HG03575 (cell line): ENCODE results near the gene SH3BGRL3.
A peak's percentile ranks its signal among the peaks of the same experiment; 100 is the strongest.
"Not testable (repeated sequence)": the region's sequence is repeated elsewhere in the genome, so short reads cannot be mapped to it uniquely, and the experiment has no call there.

Source experiments
- ATAC-seq: cut with Tn5 transposase; IDR thresholded peaks from one replicate; pipeline ENCODE4 v1.9.1; 2021; ENCODE audit not compliant: unreplicated experiment, insufficient number of reproducible peaks, low FRiP score; ENCODE audit errors: extremely low read depth

The SH3BGRL3 gene

GRCh38 chr1:26289158-26290059 is 9.5 kb downstream of the SH3BGRL3 start:
- ATAC-seq = no peak

- no peak for ATAC-seq
Measured at GRCh38 chr1:26290122-26290881, 10.4 kb downstream of the SH3BGRL3 start.

DNA sequence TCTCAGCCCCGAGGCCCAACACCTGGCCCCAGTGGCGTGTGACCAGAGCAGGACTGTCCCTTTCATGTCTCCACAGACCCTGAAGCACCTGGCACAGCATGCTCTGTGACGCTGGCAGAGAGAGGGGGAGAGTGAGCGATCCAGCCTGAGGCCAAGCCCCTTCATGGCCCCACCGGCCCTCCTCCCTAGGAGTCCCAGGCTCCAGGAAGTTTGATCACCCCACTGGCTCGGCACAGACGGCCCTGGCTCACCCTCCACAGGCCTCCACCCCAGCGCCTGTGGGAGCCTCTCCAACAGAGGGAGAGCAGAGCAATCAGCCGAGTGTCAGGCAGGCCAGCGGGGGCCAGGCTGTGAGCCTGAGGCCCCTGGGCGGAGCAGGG is 11.0 kb downstream of the SH3BGRL3 start:
- ATAC-seq = no peak

- no peak for ATAC-seq
Measured at GRCh38 chr1:26291433-26291832, 11.5 kb downstream of the SH3BGRL3 start.

GRCh38 chr1:26291939-26292338 is 12.1 kb downstream of the SH3BGRL3 start:
- no peak for ATAC-seq

GRCh38 chr1:26292735-26293134 is 12.8 kb downstream of the SH3BGRL3 start:
- not testable (repeated sequence) for ATAC-seq

- no peak for ATAC-seq
Measured at GRCh38 chr1:26293911-26294463, 14.1 kb downstream of the SH3BGRL3 start.

DNA sequence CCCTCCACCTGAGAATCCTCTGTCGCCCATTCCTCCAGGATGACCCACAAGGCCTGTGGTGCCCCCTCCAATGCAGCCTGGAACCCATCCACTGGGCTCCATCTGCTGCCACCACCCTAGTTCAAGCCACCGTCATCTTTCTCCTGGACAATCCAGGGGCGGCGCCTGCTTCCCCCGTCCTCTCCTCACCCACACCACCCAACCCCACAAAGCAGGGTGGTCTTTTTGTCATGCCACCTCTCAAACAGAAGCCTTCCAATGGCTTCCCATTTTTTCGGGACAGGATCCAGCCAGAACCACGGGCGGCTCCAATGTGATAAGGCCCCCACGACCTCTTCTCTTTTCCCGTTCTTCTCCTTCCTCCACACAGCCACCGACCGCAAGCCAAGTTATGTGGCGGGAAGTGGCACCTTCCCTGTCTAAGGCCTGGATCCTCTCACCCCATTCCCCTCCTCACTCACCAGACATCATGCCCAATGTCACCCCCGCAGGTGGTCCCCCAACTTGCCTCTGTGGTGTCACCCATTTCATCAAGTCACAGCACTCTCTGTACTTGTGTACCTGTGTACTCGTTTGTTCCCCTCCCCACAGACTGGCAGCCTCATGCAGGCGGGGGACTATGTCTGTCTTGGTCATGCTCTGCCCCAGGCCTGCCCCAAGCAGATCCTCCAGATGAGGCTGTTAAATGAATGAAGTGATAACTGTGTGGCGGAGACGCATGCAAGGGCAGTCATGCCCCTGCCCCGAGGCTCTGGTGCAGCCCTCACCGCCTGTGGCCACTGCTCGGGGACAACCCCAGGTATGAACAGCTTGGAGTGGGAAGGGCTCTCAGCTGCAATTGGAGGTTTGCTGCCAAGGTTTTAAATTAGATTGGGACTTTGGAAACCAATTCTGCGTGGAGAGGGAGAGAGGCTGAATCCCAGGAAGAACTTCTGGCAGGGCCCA is 15.6 kb downstream of the SH3BGRL3 start:
- no peak for ATAC-seq

DNA sequence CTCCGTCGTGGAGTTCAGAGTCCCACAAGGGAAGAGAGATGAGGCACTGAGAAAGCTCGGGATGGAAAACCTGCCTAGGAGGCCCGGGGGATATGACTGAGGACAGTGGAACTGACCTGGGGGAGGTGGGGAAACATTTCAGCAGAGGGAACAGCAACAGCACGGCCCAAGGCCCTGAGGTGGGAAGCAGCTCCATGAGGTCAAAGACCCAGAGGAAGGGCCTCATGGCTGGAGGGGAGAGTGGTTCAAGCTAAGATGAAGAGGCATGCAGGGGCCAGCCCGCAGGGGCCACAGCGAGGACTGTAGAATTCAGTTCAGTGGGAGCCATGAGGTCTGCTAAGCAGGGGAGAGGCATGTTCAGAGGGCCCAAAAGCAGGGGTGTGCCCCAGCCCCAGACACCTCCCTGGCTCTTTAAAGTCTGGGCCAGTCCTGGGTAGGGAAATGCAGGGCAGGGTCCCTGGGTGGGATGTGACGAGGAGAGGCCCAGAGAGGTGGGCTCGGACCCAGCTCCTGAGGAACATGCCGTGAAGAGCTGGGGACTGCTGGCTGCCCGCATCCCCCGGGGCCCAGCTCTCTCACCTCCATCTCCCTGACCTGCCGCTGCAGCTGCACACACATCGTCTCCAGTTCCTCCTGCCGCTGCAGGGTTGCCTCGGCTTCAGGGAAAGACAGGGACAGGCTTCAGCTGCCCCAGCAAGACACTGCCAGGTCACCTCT is 16.6 kb downstream of the SH3BGRL3 start:
- ATAC-seq = no peak

- ATAC-seq = no peak
Measured at GRCh38 chr1:26297057-26297790, 17.3 kb downstream of the SH3BGRL3 start.

GRCh38 chr1:26297791-26298124 is 17.9 kb downstream of the SH3BGRL3 start:
- no peak for ATAC-seq

GRCh38 chr1:26300578-26301275 is 20.8 kb downstream of the SH3BGRL3 start:
- no peak for ATAC-seq

GRCh38 chr1:26302733-26303405 is 23.0 kb downstream of the SH3BGRL3 start:
- no peak for ATAC-seq

DNA sequence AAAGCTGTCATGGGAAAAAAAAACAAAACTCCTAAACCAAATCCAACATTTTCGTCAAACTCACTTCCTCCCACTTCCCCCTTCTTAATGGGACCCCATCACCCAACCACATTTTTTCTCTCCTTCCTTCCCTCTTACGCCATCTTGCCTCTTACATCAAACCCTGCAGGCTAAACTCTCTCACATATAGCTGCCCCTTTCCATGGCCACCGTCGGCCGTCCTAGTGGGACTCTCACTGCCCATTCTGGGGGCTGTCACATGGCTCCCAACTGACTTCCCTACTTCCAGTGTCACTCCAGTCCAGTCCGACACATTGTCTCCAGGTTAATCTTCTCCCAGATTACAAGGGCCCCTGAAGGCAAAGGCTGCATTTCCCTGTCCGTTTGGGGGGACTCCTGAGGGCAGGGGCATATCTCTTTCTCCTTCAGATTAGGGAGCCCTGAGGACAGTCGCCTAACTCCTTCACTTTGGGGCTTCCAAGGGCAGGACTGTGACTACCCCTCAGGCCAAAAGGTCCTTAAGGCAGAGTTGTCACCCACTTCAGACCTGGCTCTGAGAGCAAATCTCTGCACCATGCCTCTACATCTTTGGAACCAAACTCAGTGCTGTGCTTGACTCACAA is 25.9 kb downstream of the SH3BGRL3 start:
- peak; percentile 11 for ATAC-seq

GRCh38 chr1:26306290-26307229 is 26.7 kb downstream of the SH3BGRL3 start, which contains the start of gene UBXN11:
Gene UBXN11 (minus strand): TSS chr1:26306636. CDS start chr1:26302883, 3,753 bp downstream.
- ATAC-seq = peak; percentile 56
